Activated CD4-positive, alpha-beta T cell treated with anti-CD3 and anti-CD28 coated beads, Interleukin-2, amount 50 U/mL, for 1 hour (primary cell): ENCODE results near the gene SPART.
A peak's percentile ranks its signal among the peaks of the same experiment; 100 is the strongest.
"Not testable (repeated sequence)": the region's sequence is repeated elsewhere in the genome, so short reads cannot be mapped to it uniquely, and the experiment has no call there.

Experiments used
- DNase-seq: peaks from one replicate; pipeline ENCODE4 v3.0.0-alpha.2; 2020

SPART gene

GRCh38 chr13:36313047-36313969 lies 32.9 kb downstream of the SPART start:
- DNase-seq, result no peak

GRCh38 chr13:36310417-36311108 lies 35.6 kb downstream of the SPART start:
- DNase-seq, result no peak

GRCh38 chr13:36302289-36302688 lies 43.9 kb downstream of the SPART start:
- no peak for DNase-seq

GRCh38 chr13:36299469-36299868 lies 46.7 kb downstream of the SPART start:
- DNase-seq, result not testable (repeated sequence)

GRCh38 chr13:36298535-36299068 lies 47.6 kb downstream of the SPART start:
- no peak for DNase-seq

GRCh38 chr13:36297366-36298338 lies 48.5 kb downstream of the SPART start, which contains the start of gene CCDC169:
Gene CCDC169, minus strand, starts transcription at chr13:36297814. Its CDS starts 95 bp downstream, at chr13:36297719.
- DNase-seq, result peak; percentile 50

- DNase-seq, result no peak
These were observed 52.1 kb downstream of the SPART start for GRCh38 chr13:36294096-36294495.

GRCh38 chr13:36293497-36293896 lies 52.7 kb downstream of the SPART start:
- no peak for DNase-seq

GRCh38 chr13:36288794-36289391 lies 57.3 kb downstream of the SPART start:
- DNase-seq, result no peak

GRCh38 chr13:36286006-36286405 lies 60.2 kb downstream of the SPART start:
- DNase-seq, result no peak

GRCh38 chr13:36282821-36283432 lies 63.3 kb downstream of the SPART start:
- DNase-seq, result no peak

GRCh38 chr13:36275190-36276002 lies 70.8 kb downstream of the SPART start:
- DNase-seq, result no peak

GRCh38 chr13:36273431-36273830 lies 72.8 kb downstream of the SPART start:
- no peak for DNase-seq

- DNase-seq, result no peak
These were observed 84.2 kb downstream of the SPART start for GRCh38 chr13:36261976-36262375.

GRCh38 chr13:36261011-36261410 lies 85.2 kb downstream of the SPART start:
- DNase-seq, result no peak

GRCh38 chr13:36259361-36260137 lies 86.6 kb downstream of the SPART start:
- no peak for DNase-seq

- no peak for DNase-seq
These were observed 87.4 kb downstream of the SPART start for GRCh38 chr13:36258831-36259230.
